ENCODE results near the gene KCNMA1.
"Not testable (repeated sequence)": the region's sequence is repeated elsewhere in the genome, so short reads cannot be mapped to it uniquely, and the experiment has no call there.

Gene KCNMA1

GRCh38 chr10:77371421-77371820 lies 266.2 kb downstream of the KCNMA1 start:
- DNase-seq (ENCODE audit: low read depth in 2 of 2), result no peak

- no peak for DNase-seq (ENCODE audit: low read depth in 2 of 2)
Observed at GRCh38 chr10:77368006-77368405, 269.6 kb downstream of the KCNMA1 start.

- DNase-seq (ENCODE audit: low read depth in 2 of 2), result no peak
Observed at GRCh38 chr10:77363210-77363609, 274.4 kb downstream of the KCNMA1 start.

- no peak for DNase-seq (ENCODE audit: low read depth in 2 of 2)
Observed at GRCh38 chr10:77361831-77362230, 275.8 kb downstream of the KCNMA1 start.

- DNase-seq (ENCODE audit: low read depth in 2 of 2), result no peak
Observed at GRCh38 chr10:77361426-77361825, 276.2 kb downstream of the KCNMA1 start.

- no peak for DNase-seq (ENCODE audit: low read depth in 2 of 2)
Observed at GRCh38 chr10:77360835-77361234, 276.8 kb downstream of the KCNMA1 start.

- DNase-seq (ENCODE audit: low read depth in 2 of 2), result no peak
Observed at GRCh38 chr10:77359950-77360520, 277.6 kb downstream of the KCNMA1 start.

GRCh38 chr10:77359287-77359691 lies 278.3 kb downstream of the KCNMA1 start:
- no peak for DNase-seq (ENCODE audit: low read depth in 2 of 2)

GRCh38 chr10:77358656-77359055 lies 279.0 kb downstream of the KCNMA1 start:
- DNase-seq (ENCODE audit: low read depth in 2 of 2), result no peak

- DNase-seq (ENCODE audit: low read depth in 2 of 2), result no peak
Observed at GRCh38 chr10:77357611-77358310, 279.8 kb downstream of the KCNMA1 start.

- DNase-seq (ENCODE audit: low read depth in 2 of 2), result no peak
Observed at GRCh38 chr10:77357185-77357584, 280.4 kb downstream of the KCNMA1 start.

- no peak for DNase-seq (ENCODE audit: low read depth in 2 of 2)
Observed at GRCh38 chr10:77355844-77356243, 281.8 kb downstream of the KCNMA1 start.

GRCh38 chr10:77351386-77351785 lies 286.2 kb downstream of the KCNMA1 start:
- no peak for DNase-seq (ENCODE audit: low read depth in 2 of 2)

- DNase-seq (ENCODE audit: low read depth in 2 of 2), result no peak
Observed at GRCh38 chr10:77350711-77351119, 286.9 kb downstream of the KCNMA1 start.

GRCh38 chr10:77350134-77350533 lies 287.5 kb downstream of the KCNMA1 start:
- DNase-seq (ENCODE audit: low read depth in 2 of 2), result no peak

GRCh38 chr10:77349226-77349625 lies 288.4 kb downstream of the KCNMA1 start:
- DNase-seq (ENCODE audit: low read depth in 2 of 2), result no peak

GRCh38 chr10:77348751-77349150 lies 288.9 kb downstream of the KCNMA1 start:
- DNase-seq (ENCODE audit: low read depth in 2 of 2), result no peak

GRCh38 chr10:77348082-77348481 lies 289.5 kb downstream of the KCNMA1 start:
- no peak for DNase-seq (ENCODE audit: low read depth in 2 of 2)

GRCh38 chr10:77347052-77347451 lies 290.6 kb downstream of the KCNMA1 start:
- no peak for DNase-seq (ENCODE audit: low read depth in 2 of 2)

GRCh38 chr10:77341055-77341454 lies 296.6 kb downstream of the KCNMA1 start:
- DNase-seq (ENCODE audit: low read depth in 2 of 2), result no peak

GRCh38 chr10:77339872-77340271 lies 297.7 kb downstream of the KCNMA1 start:
- not testable (repeated sequence) for DNase-seq (ENCODE audit: low read depth in 2 of 2)

- no peak for DNase-seq (ENCODE audit: low read depth in 2 of 2)
Observed at GRCh38 chr10:77339166-77339565, 298.4 kb downstream of the KCNMA1 start.

GRCh38 chr10:77338143-77338542 lies 299.5 kb downstream of the KCNMA1 start:
- DNase-seq (ENCODE audit: low read depth in 2 of 2), result no peak

- DNase-seq (ENCODE audit: low read depth in 2 of 2), result no peak
Observed at GRCh38 chr10:77334501-77334900, 303.1 kb downstream of the KCNMA1 start.

Data from stimulated activated CD4-positive, alpha-beta T cell treated with anti-CD3 and anti-CD28 coated beads, Interleukin-1b, Interleukin-23, amount 100 ng/mL, for 1 hour (primary cell).